ENCODE data around the gene CIRBP. TPM values are rescaled to one million over a fixed set of nuclear protein-coding genes. Genes with fewer than 3 reads are reported as not detected.
A peak's percentile ranks its signal among the peaks of the same experiment; 100 is the strongest.

Gene CIRBP
- total and polyA plus RNA-seq, 2 of the 13 experiments (the other 11 are each of a cell fraction or from before 2014, with no cell fraction given), result 133 to 140 TPM

DNA sequence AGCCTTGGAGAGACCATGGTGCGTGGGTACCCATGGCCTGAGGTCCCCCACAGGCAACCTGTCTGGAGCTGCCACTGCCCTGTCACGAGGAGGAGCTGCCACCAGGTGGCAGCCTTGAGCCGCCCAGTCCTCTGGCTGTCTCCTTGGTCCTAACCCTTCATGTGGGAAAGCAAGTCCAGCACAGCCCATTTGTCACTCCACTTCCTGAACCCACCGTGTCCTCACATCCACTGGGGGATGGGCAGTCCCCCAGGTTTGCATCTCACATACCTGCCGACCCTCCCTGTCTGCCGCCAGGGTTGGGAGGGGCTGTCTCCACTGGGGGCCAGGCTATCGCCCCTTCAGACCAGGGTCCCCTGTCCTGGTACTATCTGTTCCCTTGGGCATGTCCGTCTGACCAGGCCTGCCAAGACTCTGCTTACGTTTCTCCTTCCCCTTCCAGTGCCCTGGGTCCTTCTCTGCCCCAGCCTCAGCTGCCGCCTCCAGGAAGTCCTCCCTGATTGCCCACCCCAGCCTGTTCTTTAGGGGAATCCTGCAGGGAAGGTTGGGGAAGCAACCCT lies 10.7 kb downstream of the CIRBP start (continued):
- no peak for TF ChIP-seq HNRNPK (IDR thresholded peaks at IDR 0.05; ENCODE audit: low read depth, low read length, poor library complexity, severe bottlenecking)
- TF ChIP-seq FOXA3 (CRISPR knock-in tag; IDR thresholded peaks at IDR 0.05), result 0 out of 2 replicates have a peak, but pooled peaks have one; percentile 15
- no peak for TF ChIP-seq ZBTB8A (CRISPR knock-in tag; IDR thresholded peaks at IDR 0.05; ENCODE audit: borderline replicate concordance, low read depth)
- no peak for TF ChIP-seq CREM (IDR thresholded peaks at IDR 0.05)
- TF ChIP-seq CREM (CRISPR knock-in tag; IDR thresholded peaks at IDR 0.05), result no peak
- TF ChIP-seq HMGXB3 (CRISPR knock-in tag; IDR thresholded peaks at IDR 0.05; ENCODE audit: borderline replicate concordance), result no peak
- no peak for TF ChIP-seq XBP1 (CRISPR knock-in tag; IDR thresholded peaks at IDR 0.05)
- TF ChIP-seq, protein P1, sequence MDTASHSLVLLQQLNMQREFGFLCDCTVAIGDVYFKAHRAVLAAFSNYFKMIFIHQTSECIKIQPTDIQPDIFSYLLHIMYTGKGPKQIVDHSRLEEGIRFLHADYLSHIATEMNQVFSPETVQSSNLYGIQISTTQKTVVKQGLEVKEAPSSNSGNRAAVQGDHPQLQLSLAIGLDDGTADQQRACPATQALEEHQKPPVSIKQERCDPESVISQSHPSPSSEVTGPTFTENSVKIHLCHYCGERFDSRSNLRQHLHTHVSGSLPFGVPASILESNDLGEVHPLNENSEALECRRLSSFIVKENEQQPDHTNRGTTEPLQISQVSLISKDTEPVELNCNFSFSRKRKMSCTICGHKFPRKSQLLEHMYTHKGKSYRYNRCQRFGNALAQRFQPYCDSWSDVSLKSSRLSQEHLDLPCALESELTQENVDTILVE (CRISPR knock-in tag; IDR thresholded peaks at IDR 0.05), result peak; percentile 35; the same call in 1 of the 2 replicates
- no peak for TF ChIP-seq SIX1 (CRISPR knock-in tag; IDR thresholded peaks at IDR 0.05; ENCODE audit: borderline replicate concordance)
- TF ChIP-seq REL (CRISPR knock-in tag; conservative IDR thresholded peaks at IDR 0.05), result no peak
- TF ChIP-seq POLR2A (IDR thresholded peaks at IDR 0.05; ENCODE audit: insufficient read depth in 1 of 2, low read depth in 2 of 2, low read length in 2 of 2), result peak in 1 of 2 experiments; percentile 8; a peak in 1 of 4 replicates
- TF ChIP-seq HOXA7 (CRISPR knock-in tag; IDR thresholded peaks at IDR 0.05), result no peak
- peak; percentile 44; the same call in 1 of the 2 replicates for TF ChIP-seq ZFX (CRISPR knock-in tag; IDR thresholded peaks at IDR 0.05; ENCODE audit: low read depth)
- peak; percentile 60 for TF ChIP-seq SAP130 (CRISPR knock-in tag; IDR thresholded peaks at IDR 0.05; ENCODE audit: low read depth)
- TF ChIP-seq GPN1 (CRISPR knock-in tag; IDR thresholded peaks at IDR 0.05; ENCODE audit: borderline replicate concordance), result no peak
- peak; percentile 46 for TF ChIP-seq ZFP91 (CRISPR knock-in tag; IDR thresholded peaks at IDR 0.05; ENCODE audit: borderline replicate concordance)
- 0 out of 2 replicates have a peak, but pooled peaks have one; percentile 27 for TF ChIP-seq REPIN1 (CRISPR knock-in tag; IDR thresholded peaks at IDR 0.05; ENCODE audit: borderline replicate concordance, low read depth)
- no peak for TF ChIP-seq MTERF4 (CRISPR knock-in tag; IDR thresholded peaks at IDR 0.05)
- no peak for TF ChIP-seq ZNF879 (CRISPR knock-in tag; IDR thresholded peaks at IDR 0.05)
- TF ChIP-seq ZNF143 (CRISPR knock-in tag; IDR thresholded peaks at IDR 0.05), result no peak
- TF ChIP-seq ZNF3 (CRISPR knock-in tag; IDR thresholded peaks at IDR 0.05), result no peak
- TF ChIP-seq WIZ (CRISPR knock-in tag; IDR thresholded peaks at IDR 0.05), result no peak
- TF ChIP-seq FOXK2 (IDR thresholded peaks at IDR 0.05), result no peak
- no peak for TF ChIP-seq NR2F1 (CRISPR knock-in tag; IDR thresholded peaks at IDR 0.05)

Measured in HepG2 (cell line).